Germinal center (tissue), 1 donor: ENCODE data around the gene AHRR.
"Not testable (repeated sequence)": the region's sequence is repeated elsewhere in the genome, so short reads cannot be mapped to it uniquely, and the experiment has no call there.

Experiments
- DNase-seq: peaks from one replicate; pipeline ENCODE4 v3.0.0; 2012; ENCODE audit warnings: mixed read lengths, low spot score

Gene AHRR

DNA sequence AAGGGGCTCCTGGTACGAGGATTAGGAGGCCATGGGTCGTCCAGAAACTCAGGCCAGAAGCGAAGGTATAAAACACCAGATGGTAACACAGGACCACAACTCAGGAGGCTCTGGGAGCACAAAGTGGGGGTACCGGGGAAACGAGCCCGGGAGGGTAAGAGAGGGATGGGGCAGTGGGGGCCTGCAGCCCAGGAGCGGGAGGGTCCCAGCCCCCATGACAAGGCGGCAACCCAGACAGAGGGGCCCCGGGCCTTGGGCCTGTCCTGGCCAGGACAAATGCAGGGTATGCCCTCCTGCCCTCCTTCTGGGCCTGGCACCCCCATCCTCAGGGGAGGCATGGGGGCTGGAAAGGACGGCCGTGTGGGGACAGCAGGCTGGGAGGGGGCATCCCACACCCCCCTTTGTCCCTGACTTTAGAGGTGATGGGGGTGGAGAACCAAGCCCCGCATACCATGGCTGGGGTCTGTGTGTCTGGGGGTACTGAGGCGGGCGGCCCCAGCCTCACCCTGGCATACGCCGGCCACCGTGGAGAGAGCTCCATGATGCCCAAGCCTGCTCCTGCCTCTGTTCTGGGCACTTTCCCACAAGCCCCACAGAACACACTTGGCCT, 74.5 kb downstream of the AHRR start:
- DNase-seq, result no peak

GRCh38 chr5:396531-396961, 75.0 kb downstream of the AHRR start:
- DNase-seq, result no peak

DNA sequence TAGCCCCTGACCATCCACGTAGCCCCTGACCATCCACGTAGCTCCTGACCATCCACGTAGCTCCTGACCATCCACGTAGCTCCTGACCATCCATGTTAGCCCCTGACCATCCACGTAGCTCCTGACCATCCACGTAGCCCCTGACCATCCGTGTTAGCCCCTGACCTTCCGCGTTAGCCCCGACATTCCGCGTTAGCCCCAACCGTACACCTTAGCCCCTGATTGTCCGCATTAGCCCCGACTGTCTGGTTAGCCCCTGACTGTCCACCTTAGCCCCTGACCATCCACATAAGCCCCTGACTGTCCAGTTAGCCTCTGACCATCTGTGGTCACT, 76.6 kb downstream of the AHRR start:
- DNase-seq, result not testable (repeated sequence)

DNA sequence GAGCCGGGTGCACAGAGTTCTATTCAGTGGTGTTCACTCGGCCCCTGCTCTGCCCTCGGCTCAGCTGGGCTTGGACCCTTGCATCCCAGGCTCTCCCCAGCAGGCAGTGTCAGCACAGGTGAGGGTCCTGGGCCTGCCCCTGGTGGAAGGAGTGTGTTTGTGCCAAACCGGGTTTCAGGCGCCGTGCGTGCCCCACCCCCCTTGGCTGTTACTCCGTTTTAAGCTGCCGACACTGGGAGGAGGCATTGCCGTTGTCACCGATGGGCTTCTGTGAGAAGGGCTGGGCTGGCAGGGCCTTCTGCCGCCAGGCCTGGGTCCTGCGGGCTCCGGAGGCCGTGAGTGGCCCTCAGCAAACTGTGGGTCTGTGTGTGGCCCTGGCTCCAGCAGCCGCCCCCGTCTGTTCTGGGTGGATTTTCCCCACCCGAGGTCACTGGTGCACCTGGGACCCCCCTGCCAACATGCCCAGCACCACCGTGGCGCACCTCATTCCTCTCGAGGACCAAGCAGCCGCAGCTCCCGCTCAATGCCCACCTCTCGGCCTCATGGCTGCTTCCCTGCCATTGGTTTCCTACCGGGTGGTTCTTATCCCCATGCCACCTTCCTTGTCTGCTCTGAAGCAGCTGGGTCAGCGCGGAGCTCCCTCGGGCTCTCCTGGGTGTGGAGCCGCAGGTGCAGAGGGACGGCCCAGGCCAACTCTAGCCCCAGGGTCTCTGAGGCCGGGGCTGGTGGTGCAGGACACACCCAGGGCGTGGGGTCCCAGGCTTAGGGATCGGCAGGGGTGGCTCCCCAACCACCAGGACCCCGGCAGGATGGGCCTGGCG, 77.2 kb downstream of the AHRR start:
- no peak for DNase-seq

GRCh38 chr5:399296-400281, 78.1 kb downstream of the AHRR start:
- DNase-seq, result peak; percentile 51

DNA sequence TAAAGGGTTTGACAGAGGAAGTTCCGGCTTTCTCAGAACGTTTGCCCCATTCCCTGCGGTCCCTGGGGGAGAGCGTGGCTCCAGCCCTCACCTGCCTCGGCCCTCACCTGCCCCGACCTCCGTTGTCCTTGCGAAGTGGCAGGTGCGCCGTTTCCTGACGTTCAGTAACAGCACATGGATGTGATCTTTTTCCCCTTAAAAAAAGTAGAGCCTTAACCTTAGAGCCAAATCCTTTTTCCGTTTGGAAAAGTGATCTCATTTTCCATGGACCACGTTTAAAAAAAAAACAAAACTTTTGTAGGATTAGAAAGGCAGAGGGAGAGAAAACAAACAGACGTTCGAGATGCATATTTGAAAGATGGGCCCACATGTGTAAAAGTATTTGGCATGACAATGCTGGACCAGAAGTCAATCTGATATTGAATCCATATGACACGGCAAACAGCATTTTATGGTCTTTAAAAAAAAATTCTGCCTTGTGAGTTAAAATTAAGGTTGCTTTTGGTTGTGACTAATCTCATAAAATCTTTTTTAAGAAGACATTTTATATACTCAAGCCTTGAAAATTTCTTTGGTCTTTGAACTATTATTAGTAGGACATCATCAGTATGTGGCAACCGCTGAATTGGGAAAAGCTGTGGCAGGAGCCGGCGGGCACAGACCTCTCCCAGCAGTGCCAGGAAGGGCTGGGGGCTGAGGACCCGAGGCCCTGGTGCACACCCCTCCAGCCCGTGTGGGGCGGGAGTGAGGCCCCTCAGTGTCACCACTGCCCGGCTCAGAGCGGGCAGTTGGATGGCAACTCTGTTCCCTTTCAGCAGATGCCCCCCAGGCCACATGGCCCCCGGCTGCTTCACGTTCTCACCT, 79.0 kb downstream of the AHRR start:
- no peak for DNase-seq

GRCh38 chr5:401146-402034, 79.9 kb downstream of the AHRR start:
- no peak for DNase-seq

DNA sequence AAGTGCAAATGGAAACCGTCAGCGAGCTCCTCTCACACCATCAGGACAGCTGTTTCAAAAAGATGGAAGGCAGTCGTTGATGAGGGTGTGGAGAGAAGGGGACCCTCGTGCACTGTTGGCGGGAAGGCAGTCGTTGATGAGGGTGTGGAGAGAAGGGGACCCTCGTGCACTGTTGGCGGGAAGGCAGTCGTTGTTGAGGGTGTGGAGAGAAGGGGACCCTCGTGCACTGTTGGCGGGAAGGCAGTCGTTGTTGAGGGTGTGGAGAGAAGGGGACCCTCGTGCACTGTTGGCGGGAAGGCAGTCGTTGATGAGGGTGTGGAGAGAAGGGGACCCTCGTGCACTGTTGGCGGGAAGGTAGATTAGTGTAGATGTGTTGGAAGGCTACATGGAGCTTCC, 80.7 kb downstream of the AHRR start:
- not testable (repeated sequence) for DNase-seq

- peak; percentile 45 for DNase-seq
Measured at GRCh38 chr5:402615-403359, 81.3 kb downstream of the AHRR start.

- no peak for DNase-seq
Measured at GRCh38 chr5:403995-404394, 82.5 kb downstream of the AHRR start.

GRCh38 chr5:404666-405241, 83.2 kb downstream of the AHRR start:
- DNase-seq, result no peak

- DNase-seq, result no peak
Measured at GRCh38 chr5:405421-405820, 83.9 kb downstream of the AHRR start.

- DNase-seq, result no peak
Measured at GRCh38 chr5:406041-406440, 84.5 kb downstream of the AHRR start.

DNA sequence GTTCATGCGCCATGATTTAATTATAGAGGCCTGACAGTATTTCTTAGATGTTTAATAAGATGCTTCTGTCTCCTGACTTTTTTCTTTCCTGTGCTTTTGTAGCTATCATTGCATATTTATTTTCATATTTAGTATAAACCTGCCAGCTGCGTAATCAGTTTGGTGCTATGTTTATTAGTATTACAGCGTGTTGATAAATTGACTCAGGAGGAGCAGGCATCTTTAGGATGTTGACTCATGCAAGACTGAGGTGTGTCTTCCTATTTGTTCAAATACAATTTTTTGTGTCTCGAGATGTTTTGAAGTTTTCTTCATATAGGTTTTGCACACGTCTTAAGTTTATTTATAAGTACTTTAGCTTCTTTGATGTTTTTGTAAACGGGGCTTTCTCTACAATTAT, 85.5 kb downstream of the AHRR start:
- DNase-seq, result no peak

- DNase-seq, result no peak
Measured at GRCh38 chr5:407801-408268, 86.3 kb downstream of the AHRR start.

DNA sequence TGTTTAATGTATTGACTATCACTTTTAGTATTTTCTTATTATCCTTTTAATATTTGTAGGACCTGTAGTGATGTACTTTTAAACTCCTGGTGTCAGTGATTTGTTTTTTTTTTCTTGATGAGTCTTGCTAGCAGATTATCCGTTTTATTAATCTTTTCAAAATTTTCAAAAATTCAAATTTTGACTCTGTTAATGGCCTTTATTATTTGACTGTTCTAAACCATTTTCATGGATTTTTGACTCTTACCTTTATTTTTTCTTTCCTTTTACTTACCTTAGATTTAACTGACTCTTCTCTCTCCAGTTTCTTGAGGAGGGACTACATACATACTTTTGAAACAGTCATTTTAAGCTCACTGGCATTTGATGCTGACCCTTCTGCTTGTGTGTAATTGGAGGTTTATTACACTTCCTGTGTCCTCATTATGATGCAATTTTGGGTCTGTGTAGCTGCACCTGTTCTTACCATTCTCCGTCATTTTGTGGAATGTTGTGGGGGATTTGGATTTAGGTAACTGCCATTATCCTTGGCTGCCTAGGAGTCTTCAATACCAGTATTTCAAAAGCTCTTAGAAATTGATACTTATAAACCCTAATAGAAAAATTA, 89.5 kb downstream of the AHRR start:
- DNase-seq, result no peak

DNA sequence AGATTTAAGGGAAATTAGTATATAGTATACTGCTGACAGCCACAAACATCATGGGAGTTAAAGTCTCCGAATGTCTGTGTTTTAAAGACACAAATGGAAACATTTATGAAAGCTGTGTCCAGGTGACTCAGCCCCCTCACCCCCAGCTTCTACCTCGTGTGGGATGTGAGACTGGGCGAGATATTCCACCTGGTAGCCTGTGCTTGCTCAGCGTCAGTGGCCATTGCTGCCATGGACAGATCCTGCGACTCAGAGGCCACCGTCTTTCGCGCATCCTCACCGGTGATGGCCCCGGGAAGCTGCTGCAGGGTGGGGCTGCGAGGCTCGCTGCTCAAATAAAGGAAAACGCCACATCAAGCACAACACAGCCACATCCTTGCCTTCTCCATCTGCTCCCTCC, 90.2 kb downstream of the AHRR start:
- no peak for DNase-seq

- DNase-seq, result peak; percentile 60
Measured at GRCh38 chr5:414991-415927, 93.7 kb downstream of the AHRR start.
